Stimulated activated memory B cell treated with anti-CD40 and anti-IgM and Interleukin-4, amounts not matched to agents 10 μg/mL and 1 μg/mL and 100 μg/mL, for 72 hours (primary cell): ENCODE data around the gene RINL.
"Not testable (repeated sequence)": the region's sequence is repeated elsewhere in the genome, so short reads cannot be mapped to it uniquely, and the experiment has no call there.

Experiments used
- ATAC-seq: fragments of 150-1000 bp; cut with Tn5 transposase; 2 replicates; pipeline ENCODE4 v1.10.0; 2021
- H3K27ac Mint-ChIP-seq: one replicate; pipeline ENCODE4 v1.8.0; 2022; ENCODE audit warnings: mild to moderate bottlenecking, mixed read lengths
- H3K27me3 Mint-ChIP-seq: one replicate; pipeline ENCODE4 v1.8.0; 2022; ENCODE audit warnings: mixed read lengths
- H3K36me3 Mint-ChIP-seq: one replicate; pipeline ENCODE4 v1.8.0; 2022; ENCODE audit warnings: mixed read lengths
- H3K4me1 Mint-ChIP-seq: one replicate; pipeline ENCODE4 v1.8.0; 2022; ENCODE audit warnings: mixed read lengths
- H3K4me3 Mint-ChIP-seq: one replicate; pipeline ENCODE4 v1.8.0; 2022; ENCODE audit warnings: mild to moderate bottlenecking, moderate library complexity, mixed read lengths
- H3K9me3 Mint-ChIP-seq: one replicate; pipeline ENCODE4 v1.8.0; 2022; ENCODE audit warnings: mixed read lengths

The RINL gene

GRCh38 chr19:38869836-38870607 is 8.1 kb downstream of the RINL start:
- Mint-ChIP-seq H3K36me3 (peaks cover 43% of the 10 kb centered on the region), H3K27me3 (no peaks in the 10 kb centered on the region), H3K4me1 (peaks cover 60% of the 10 kb centered on the region), H3K4me3 (peak overlapping the region; percentile 77), H3K9me3 (no peaks in the 10 kb centered on the region), H3K27ac (peak overlapping the region; percentile 84)
- ATAC-seq, result peak; percentile 93

DNA sequence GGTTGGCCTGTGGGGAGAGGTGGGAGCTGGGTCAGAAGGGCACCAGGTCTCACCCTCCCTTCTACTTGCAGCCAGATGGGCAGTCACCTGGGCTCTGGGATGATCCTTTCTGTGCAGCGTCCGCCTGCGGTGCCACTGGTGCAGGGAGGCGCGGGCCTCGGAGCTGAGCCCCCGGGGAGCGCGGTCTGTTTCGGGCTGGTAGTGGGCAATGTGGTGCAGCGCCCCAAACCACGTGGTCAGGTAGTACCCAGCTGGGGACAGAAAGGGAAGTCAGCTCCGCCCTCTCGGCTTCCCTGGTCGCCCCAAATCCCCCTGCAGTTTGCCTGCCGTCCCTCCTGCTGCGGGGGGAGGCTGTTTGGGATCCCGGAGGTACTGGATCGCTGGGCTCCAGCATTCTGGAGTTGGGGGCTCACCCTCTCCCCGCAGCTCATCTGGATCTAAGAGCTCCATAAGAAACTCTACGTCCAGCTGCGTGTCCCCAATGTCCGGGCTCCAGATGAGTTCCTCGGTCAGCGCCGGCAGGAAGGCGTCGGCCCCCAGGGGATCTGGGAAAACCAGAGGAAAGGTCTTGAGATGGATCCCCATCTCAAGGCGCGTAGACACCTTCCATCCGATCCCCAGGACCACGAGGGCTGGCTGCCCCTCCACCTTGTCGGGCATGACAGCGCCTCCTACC is 8.8 kb downstream of the RINL start:
- H3K4me3 Mint-ChIP-seq, result peak overlapping the region; percentile 77
- no peaks in the 10 kb centered on the region for H3K27me3 Mint-ChIP-seq
- H3K27ac Mint-ChIP-seq, result peak overlapping the region; percentile 84
- H3K36me3 Mint-ChIP-seq, result peaks cover 43% of the 10 kb centered on the region
- peak; percentile 61 for ATAC-seq
- H3K9me3 Mint-ChIP-seq, result no peaks in the 10 kb centered on the region
- H3K4me1 Mint-ChIP-seq, result peaks cover 67% of the 10 kb centered on the region

- peak overlapping the region; percentile 77 for H3K4me3 Mint-ChIP-seq
- peak overlapping the region; percentile 84 for H3K27ac Mint-ChIP-seq
- H3K4me1 Mint-ChIP-seq, result peaks cover 66% of the 10 kb centered on the region
These were observed 9.5 kb downstream of the RINL start for GRCh38 chr19:38868551-38868950.

DNA sequence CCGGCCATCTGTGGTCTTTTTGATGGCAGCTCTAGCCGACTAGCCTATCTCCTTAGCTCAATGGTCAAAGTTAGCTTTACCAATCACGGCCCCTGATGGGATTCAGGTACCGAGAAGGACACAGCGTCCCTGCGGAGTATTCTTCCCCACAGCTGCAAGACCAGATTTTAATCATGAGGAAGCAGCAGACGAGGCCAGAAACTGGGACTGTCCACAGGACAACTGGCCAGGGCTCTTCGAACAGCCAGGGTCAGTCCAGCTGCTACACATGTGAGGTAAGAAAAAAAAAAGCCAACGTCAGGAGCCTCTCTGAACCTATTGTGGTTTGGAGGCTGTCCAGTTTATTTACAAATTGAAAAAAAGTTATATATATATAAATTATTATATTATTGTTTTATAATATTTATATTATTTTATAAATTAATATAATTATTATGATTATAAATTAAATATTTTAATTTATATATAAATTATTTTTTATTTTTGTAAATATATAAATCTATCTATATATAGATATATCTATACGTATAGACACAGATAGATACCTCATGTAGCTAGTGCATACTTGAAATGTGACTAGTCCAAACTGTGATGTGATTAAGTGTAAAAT is 10.8 kb downstream of the RINL start:
- no peaks in the 10 kb centered on the region for H3K27me3 Mint-ChIP-seq
- peak overlapping the region; percentile 97 for H3K27ac Mint-ChIP-seq
- ATAC-seq, result no peak
- peaks cover 30% of the 10 kb centered on the region for H3K36me3 Mint-ChIP-seq
- peaks cover 68% of the 10 kb centered on the region for H3K4me1 Mint-ChIP-seq
- H3K4me3 Mint-ChIP-seq, result no peak overlapping the region
- no peaks in the 10 kb centered on the region for H3K9me3 Mint-ChIP-seq

More at GRCh38 chr19:38868551-38868950, 9.5 kb downstream of the RINL start:
- ATAC-seq, result no peak
- no peaks in the 10 kb centered on the region for H3K9me3 Mint-ChIP-seq
- H3K27me3 Mint-ChIP-seq, result no peaks in the 10 kb centered on the region
- H3K36me3 Mint-ChIP-seq, result peaks cover 37% of the 10 kb centered on the region

DNA sequence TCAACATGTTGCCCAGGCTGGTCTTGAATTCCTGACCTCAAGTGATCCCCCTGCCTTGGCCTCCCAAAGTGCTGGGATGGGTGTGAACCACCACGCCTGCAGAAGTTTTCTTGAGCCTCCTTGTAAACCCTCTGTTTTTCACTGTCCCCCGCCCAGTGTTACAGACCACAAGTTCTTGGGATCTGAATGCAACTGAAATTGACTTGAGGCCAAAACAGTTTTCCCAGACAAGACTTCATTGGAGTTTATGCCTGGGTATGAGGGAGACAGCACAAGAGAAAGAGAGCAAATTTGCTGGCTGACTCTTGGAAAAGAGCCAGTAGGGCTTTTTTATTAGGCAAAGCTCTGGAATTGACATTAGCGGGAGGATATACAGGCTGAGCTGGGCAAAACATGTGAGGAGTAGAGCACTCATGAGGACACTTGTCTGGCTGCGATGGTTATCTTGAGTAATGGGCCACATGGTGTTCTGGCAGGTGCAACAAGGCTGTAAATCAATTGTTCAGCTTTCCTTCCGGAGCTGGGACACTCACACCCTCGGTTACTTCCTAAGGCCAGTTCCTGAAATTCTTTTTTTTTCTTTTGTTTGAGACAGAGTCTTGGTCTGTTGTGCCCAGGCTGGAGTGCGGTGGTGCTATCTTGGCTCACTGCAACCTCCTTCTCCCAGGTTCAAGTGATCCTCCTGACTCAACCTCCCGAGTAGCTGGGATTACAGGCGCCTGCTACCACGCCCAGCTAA is 15.6 kb downstream of the RINL start:
- Mint-ChIP-seq H3K27ac (peak overlapping the region; percentile 36), H3K4me3 (no peak overlapping the region)

DNA sequence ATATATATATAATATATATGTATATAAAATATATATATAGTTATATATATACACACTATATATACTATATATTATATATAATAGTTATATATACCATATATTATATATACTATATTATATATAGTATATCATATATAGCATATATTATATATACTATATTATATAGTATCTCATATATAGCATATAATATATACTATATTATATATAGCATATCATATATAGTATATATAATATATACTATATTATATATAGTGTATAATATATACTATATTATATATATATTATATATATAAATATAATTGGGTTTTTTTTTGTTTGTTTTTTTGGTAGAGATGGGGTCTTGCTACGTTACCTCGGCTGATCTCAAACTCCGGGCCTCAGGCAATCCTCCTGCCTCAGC is 16.7 kb downstream of the RINL start:
- no peaks in the 10 kb centered on the region for H3K9me3 Mint-ChIP-seq
- peaks cover 6% of the 10 kb centered on the region for H3K36me3 Mint-ChIP-seq
- ATAC-seq, result no peak
- no peaks in the 10 kb centered on the region for H3K27me3 Mint-ChIP-seq
- no peak overlapping the region for H3K4me3 Mint-ChIP-seq
- H3K4me1 Mint-ChIP-seq, result peaks cover 76% of the 10 kb centered on the region
- peak overlapping the region; percentile 91 for H3K27ac Mint-ChIP-seq

More for the DNA sequence above, 15.6 kb downstream of the RINL start:
- Mint-ChIP-seq H3K9me3 (no peaks in the 10 kb centered on the region), H3K27me3 (no peaks in the 10 kb centered on the region), H3K36me3 (peaks cover 6% of the 10 kb centered on the region), H3K4me1 (peaks cover 66% of the 10 kb centered on the region)
- ATAC-seq, result no peak

- not testable (repeated sequence) for H3K36me3 Mint-ChIP-seq, H3K4me3 Mint-ChIP-seq, ATAC-seq, H3K9me3 Mint-ChIP-seq, H3K27me3 Mint-ChIP-seq
- H3K27ac Mint-ChIP-seq, result peak overlapping the region; percentile 26
- peaks cover 63% of the 10 kb centered on the region for H3K4me1 Mint-ChIP-seq
These were observed 18.4 kb downstream of the RINL start for GRCh38 chr19:38859631-38860204.

DNA sequence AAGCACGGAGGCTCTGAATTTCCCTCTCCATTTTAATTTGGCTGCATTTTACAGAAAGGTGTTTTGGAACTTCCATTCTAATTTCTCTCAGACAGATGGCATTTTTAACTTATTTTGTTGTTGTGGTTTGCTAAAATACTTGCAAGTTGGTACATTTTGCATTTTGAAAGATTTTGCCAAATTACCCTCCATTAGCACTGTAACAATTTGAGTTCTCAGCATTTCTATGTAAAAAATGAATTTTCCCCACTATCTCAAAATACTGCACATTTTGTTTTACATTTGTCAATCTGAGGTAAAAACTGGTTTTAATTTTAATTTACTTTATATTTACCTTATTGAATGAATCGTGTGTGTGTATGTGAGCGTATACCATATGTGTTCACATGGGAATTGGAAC is 21.3 kb downstream of the RINL start:
- H3K4me3 Mint-ChIP-seq, result peak overlapping the region; percentile 61
- peak overlapping the region; percentile 82 for H3K27ac Mint-ChIP-seq
- H3K27me3 Mint-ChIP-seq, result no peaks in the 10 kb centered on the region
- no peaks in the 10 kb centered on the region for H3K36me3 Mint-ChIP-seq
- no peaks in the 10 kb centered on the region for H3K9me3 Mint-ChIP-seq
- ATAC-seq, result no peak
- peaks cover 50% of the 10 kb centered on the region for H3K4me1 Mint-ChIP-seq

DNA sequence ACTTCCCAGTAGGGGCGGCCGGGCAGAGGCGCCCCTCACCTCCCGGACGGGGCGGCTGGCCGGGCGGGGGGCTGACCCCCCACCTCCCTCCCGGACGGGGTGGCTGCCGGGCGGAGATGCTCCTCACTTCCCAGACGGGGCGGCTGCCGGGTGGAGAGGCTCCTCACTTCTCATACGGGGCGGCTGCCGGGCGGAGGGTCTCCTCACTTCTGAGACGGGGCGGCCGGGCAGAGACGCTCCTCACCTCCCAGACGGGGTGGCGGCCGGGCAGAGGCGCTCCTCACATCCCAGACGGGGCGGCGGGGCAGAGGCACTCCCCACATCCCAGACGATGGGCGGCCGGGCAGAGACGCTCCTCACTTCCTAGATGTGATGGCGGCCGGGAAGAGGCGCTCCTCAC is 22.3 kb downstream of the RINL start:
- H3K27ac Mint-ChIP-seq, H3K9me3 Mint-ChIP-seq, H3K36me3 Mint-ChIP-seq, H3K27me3 Mint-ChIP-seq, ATAC-seq, H3K4me3 Mint-ChIP-seq: not testable (repeated sequence)
- peaks cover 56% of the 10 kb centered on the region for H3K4me1 Mint-ChIP-seq

DNA sequence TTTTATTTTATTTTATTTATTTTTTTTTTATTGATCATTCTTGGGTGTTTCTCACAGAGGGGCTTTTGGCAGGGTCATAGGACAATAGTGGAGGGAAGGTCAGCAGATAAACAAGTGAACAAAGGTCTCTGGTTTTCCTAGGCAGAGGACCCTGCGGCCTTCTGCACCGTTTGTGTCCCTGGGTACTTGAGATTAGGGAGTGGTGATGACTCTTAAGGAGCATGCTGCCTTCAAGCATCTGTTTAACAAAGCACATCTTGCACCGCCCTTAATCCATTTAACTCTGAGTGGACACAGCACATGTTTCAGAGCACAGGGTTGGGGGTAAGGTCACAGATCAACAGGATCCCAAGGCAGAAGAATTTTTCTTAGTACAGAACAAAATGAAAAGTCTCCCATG is 23.1 kb downstream of the RINL start:
- H3K4me3 Mint-ChIP-seq, H3K9me3 Mint-ChIP-seq, H3K27ac Mint-ChIP-seq, ATAC-seq, H3K36me3 Mint-ChIP-seq, H3K27me3 Mint-ChIP-seq: not testable (repeated sequence)
- H3K4me1 Mint-ChIP-seq, result peaks cover 51% of the 10 kb centered on the region

DNA sequence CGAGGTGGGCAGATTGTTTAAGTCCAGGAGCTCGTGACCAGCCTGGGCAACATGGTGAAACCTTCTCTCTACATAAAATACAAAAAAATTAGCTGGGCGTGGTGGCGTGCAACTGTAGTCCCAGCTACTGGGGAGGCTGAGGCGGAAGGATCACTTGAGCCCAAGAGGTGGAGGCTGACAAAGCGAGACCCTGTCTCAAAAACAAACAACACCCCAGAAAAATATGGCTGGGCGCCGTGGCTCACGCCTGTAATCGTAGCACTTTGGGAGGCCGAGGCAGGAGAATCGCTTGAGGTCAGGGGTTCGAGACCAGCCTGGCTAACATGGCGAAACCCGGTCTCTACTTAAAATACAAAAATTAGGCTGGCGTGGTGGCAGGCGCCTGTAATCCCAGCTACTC is 24.9 kb downstream of the RINL start:
- H3K4me3 Mint-ChIP-seq, result peak overlapping the region; percentile 92
- no peaks in the 10 kb centered on the region for H3K27me3 Mint-ChIP-seq
- H3K4me1 Mint-ChIP-seq, result peaks cover 48% of the 10 kb centered on the region
- peaks cover 10% of the 10 kb centered on the region for H3K36me3 Mint-ChIP-seq
- ATAC-seq, result no peak
- H3K27ac Mint-ChIP-seq, result peak overlapping the region; percentile 97
- no peaks in the 10 kb centered on the region for H3K9me3 Mint-ChIP-seq

GRCh38 chr19:38852231-38853044 is 25.6 kb downstream of the RINL start:
- H3K4me1 Mint-ChIP-seq, result peaks cover 48% of the 10 kb centered on the region
- ATAC-seq, result no peak
- peak overlapping the region; percentile 97 for H3K27ac Mint-ChIP-seq
- H3K36me3 Mint-ChIP-seq, result peaks cover 17% of the 10 kb centered on the region
- H3K9me3 Mint-ChIP-seq, result no peaks in the 10 kb centered on the region
- H3K27me3 Mint-ChIP-seq, result no peaks in the 10 kb centered on the region
- peak overlapping the region; percentile 92 for H3K4me3 Mint-ChIP-seq

- no peaks in the 10 kb centered on the region for H3K9me3 Mint-ChIP-seq
- H3K4me3 Mint-ChIP-seq, result peak overlapping the region; percentile 93
- peak overlapping the region; percentile 97 for H3K27ac Mint-ChIP-seq
- peak; percentile 49 for ATAC-seq
- H3K36me3 Mint-ChIP-seq, result peaks cover 23% of the 10 kb centered on the region
- no peaks in the 10 kb centered on the region for H3K27me3 Mint-ChIP-seq
- peaks cover 42% of the 10 kb centered on the region for H3K4me1 Mint-ChIP-seq
These were observed 26.3 kb downstream of the RINL start for GRCh38 chr19:38851622-38852230.
